Panc1 (cell line): ENCODE data around the gene AEN. TPM values are rescaled to one million over a fixed set of nuclear protein-coding genes. Genes with fewer than 3 reads are reported as not detected.

ENCODE experiments used
- ATAC-seq: fragments of 200-7000 bp; cut with Tn5 transposase; 2 replicates; pipeline ENCODE4 v1.9.1; 2020; ENCODE audit warnings: mild to moderate bottlenecking, moderate library complexity
- BruUV-seq: library from RNA; stranded (reverse); fragments of 400-500 nt; replicated peaks from 2 replicates; lab custom pipeline; 2021; lab: Mats Ljungman, UMichigan
- CTCF ChIA-PET: fragments of 300-600 bp; sonication (Branson Sonifier 250); formaldehyde crosslinking; loops from one replicate; lab custom pipeline; 2022; ENCODE audit warnings: antibody characterized with exemption; lab: Charles Lee
- POLR2A ChIA-PET: fragments of 300-600 bp; sonication (Branson Sonifier 250); formaldehyde crosslinking; loops from one replicate; lab custom pipeline; 2022; ENCODE audit warnings: antibody characterized with exemption; lab: Charles Lee
- DNase-seq: peaks from one replicate; pipeline ENCODE4 v3.0.0-alpha.2; 2010; ENCODE audit warnings: low read depth, low spot score
- H3K27ac ChIP-seq: 2 replicates; pipeline ENCODE4 v1.5.1; 2011; ENCODE audit warnings: mild to moderate bottlenecking, low read length, inconsistent platforms
- H3K27me3 ChIP-seq: fragments of 200-500 bp; sonication (Bioruptor generic); 2 replicates; pipeline ENCODE4 v1.6.0; 2014; ENCODE audit warnings: low read length, inconsistent platforms; ENCODE audit not compliant: control insufficient read depth, insufficient read depth
- H3K36me3 ChIP-seq: fragments of 200-500 bp; sonication (Bioruptor generic); 2 replicates; pipeline ENCODE4 v1.5.1; 2014; ENCODE audit warnings: inconsistent platforms, mild to moderate bottlenecking, low read length, moderate library complexity; ENCODE audit not compliant: control insufficient read depth, insufficient read depth
- H3K4me1 ChIP-seq: 2 replicates; pipeline ENCODE4 v1.5.1; 2011; ENCODE audit warnings: inconsistent platforms, mild to moderate bottlenecking, low read length, moderate library complexity; ENCODE audit not compliant: control insufficient read depth, insufficient read depth
- H3K4me3 ChIP-seq, 2 experiments: 2 replicates each; pipeline ENCODE4 v1.5.1; 2011 to 2012; ENCODE audit warnings: low read depth in 2 of 2, low read length in 2 of 2, mild to moderate bottlenecking in 2 of 2, inconsistent platforms in 1 of 2, moderate library complexity in 1 of 2
- H3K9me3 ChIP-seq: fragments of 200-500 bp; sonication (Bioruptor generic); 2 replicates; pipeline ENCODE4 v1.5.1; 2014; ENCODE audit warnings: low read depth, mild to moderate bottlenecking, inconsistent platforms, low read length, moderate library complexity; ENCODE audit not compliant: control insufficient read depth, insufficient read depth
- CTCF ChIP-seq: fragments of 450-650 bp; IDR thresholded peaks from 2 replicates; pipeline ENCODE4 v1.5.1; 2017; ENCODE audit warnings: mild to moderate bottlenecking
- POLR2AphosphoS5 ChIP-seq: IDR thresholded peaks from 2 replicates; pipeline ENCODE4 v1.6.1; 2012; ENCODE audit warnings: mild to moderate bottlenecking, low read depth, low read length, moderate library complexity
- REST ChIP-seq, 2 experiments: IDR thresholded peaks; 2 replicates each; pipeline ENCODE4 v1.6.1; 2011 to 2012; ENCODE audit warnings: low read depth in 2 of 2, control low read depth in 1 of 2, low read length in 1 of 2, mild to moderate bottlenecking in 1 of 2, moderate library complexity in 1 of 2; ENCODE audit not compliant: insufficient read depth in 1 of 2
- SIN3A ChIP-seq: IDR thresholded peaks from 2 replicates; pipeline ENCODE4 v1.6.1; 2012; ENCODE audit warnings: low read depth, mild to moderate bottlenecking, low read length, moderate library complexity, borderline replicate concordance; ENCODE audit not compliant: insufficient read depth
- TCF7L2 ChIP-seq: IDR thresholded peaks from 2 replicates; pipeline ENCODE4 v1.6.1; 2011; ENCODE audit warnings: mild to moderate bottlenecking, low read depth, low read length, inconsistent platforms
- in situ Hi-C: cut with HindIII; loops from 2 replicates; pipeline ENCODE4 v1.10.0; 2016; ENCODE audit warnings: low sequenced_read_pairs, low pct_unique_long_range_greater_than_20kb
- intact Hi-C: fragments of 100-400 bp; cut with micrococcal nuclease; formaldehyde crosslinking; loops from one replicate; pipeline ENCODE4 v1.10.0; 2022; ENCODE audit not compliant: unreplicated experiment
- total RNA-seq: library from RNA; stranded (reverse); gene quantifications from one replicate; pipeline ENCODE4 v1.2.1, GENCODE V29; 2021; ENCODE audit not compliant: unreplicated experiment

Gene AEN
- total RNA-seq, 1 experiment from 2014 or later, result 38.7 TPM

- H3K27me3 ChIP-seq, result peaks cover 8% of the 10 kb centered on the region; the same call in 1 of the 2 replicates
- no TSS peak for BruUV-seq
- ATAC-seq, result no peak
- no peaks in the 10 kb centered on the region for H3K9me3 ChIP-seq
- intact Hi-C loops, result no loop called here
- no peak overlapping the region for H3K27ac ChIP-seq
- no peaks in the 10 kb centered on the region for H3K36me3 ChIP-seq
- CTCF ChIA-PET, result no interaction called here
- no peaks in the 10 kb centered on the region for H3K4me1 ChIP-seq
- H3K4me3 ChIP-seq, result no peak overlapping the region
- in situ Hi-C loops, result no loop called here
- no peak for DNase-seq
- POLR2A ChIA-PET, result no interaction called here
- TF ChIP-seq CTCF (no peak), TCF7L2 (no peak), SIN3A (no peak), POLR2AphosphoS5 (no peak), REST (IDR thresholded peaks at IDR 0.05; ENCODE audit: insufficient read depth in 1 of 2, low read depth in 2 of 2, low read length in 1 of 2) (no peak)
Measured at GRCh38 chr15:88590759-88591158, 30.4 kb upstream of the AEN start.

- in situ Hi-C loops (no loop called here), intact Hi-C loops (no loop called here)
- H3K36me3 ChIP-seq, result no peaks in the 10 kb centered on the region
- POLR2A ChIA-PET, result no interaction called here
- TF ChIP-seq SIN3A (no peak), TCF7L2 (no peak), CTCF (no peak), REST (IDR thresholded peaks at IDR 0.05; ENCODE audit: insufficient read depth in 1 of 2, low read depth in 2 of 2, low read length in 1 of 2) (no peak), POLR2AphosphoS5 (no peak)
- CTCF ChIA-PET, result no interaction called here
- no peak overlapping the region for H3K27ac ChIP-seq
- no peak for DNase-seq
- H3K9me3 ChIP-seq, result no peaks in the 10 kb centered on the region
- H3K4me1 ChIP-seq, result no peaks in the 10 kb centered on the region
- ATAC-seq, result no peak
- H3K4me3 ChIP-seq, result no peak overlapping the region
- BruUV-seq, result no TSS peak
- peaks cover 8% of the 10 kb centered on the region; the same call in 1 of the 2 replicates for H3K27me3 ChIP-seq
Measured at GRCh38 chr15:88591384-88591783, 29.8 kb upstream of the AEN start.
